ENCODE measurements around the gene TCHHL1. TPM values are rescaled to one million over a fixed set of nuclear protein-coding genes. Genes with fewer than 3 reads are reported as not detected.
"Not testable (repeated sequence)": the region's sequence is repeated elsewhere in the genome, so short reads cannot be mapped to it uniquely, and the experiment has no call there.

Gene TCHHL1
- total and polyA plus RNA-seq, 7 donors, result not detected

DNA sequence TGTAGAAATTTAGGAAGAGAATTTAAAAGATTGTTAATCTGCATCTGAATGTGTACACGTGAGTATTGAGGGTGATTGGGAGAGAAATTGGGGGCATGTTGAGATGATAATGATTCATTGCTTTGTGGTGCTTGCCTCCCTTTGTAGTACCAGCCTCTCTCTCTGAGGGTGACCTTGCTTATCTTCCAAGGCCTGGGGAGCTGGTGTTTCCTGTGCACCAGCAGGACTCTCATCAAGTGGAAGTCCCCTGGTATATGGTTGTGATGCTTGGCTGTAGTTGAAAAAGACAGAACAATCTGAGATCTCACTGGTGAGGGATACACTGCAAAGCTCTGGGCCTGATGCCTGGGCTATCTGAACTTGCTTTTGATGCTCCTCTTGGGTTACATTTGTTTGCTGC, 4.0 kb downstream of the TCHHL1 start:
- DNase-seq (no peak), ATAC-seq (no peak)
- no peak for TF ChIP-seq CTCF (IDR thresholded peaks at IDR 0.05)
- Histone ChIP-seq H3K4me1 (no peaks in the 10 kb centered on the region), H3K36me3 (ENCODE audit: insufficient read depth in 1 of 2, low read depth in 1 of 2) (no peaks in the 10 kb centered on the region), H3K9me3 (no peaks in the 10 kb centered on the region), H3K4me3 (no peak overlapping the region), H3K27me3 (ENCODE audit: insufficient read depth in 3 of 3, low read length in 2 of 3) (peaks cover 0 to 10% (median 7%) of the 10 kb centered on the region in 3 donors), H3K27ac (no peak overlapping the region)
- intact Hi-C loops (cut with DNase I), result no loop called here
- WGBS, 3 donors, result 25 to 31% (median 27%) methylated on average over 1 of the region's 1 CpG

DNA sequence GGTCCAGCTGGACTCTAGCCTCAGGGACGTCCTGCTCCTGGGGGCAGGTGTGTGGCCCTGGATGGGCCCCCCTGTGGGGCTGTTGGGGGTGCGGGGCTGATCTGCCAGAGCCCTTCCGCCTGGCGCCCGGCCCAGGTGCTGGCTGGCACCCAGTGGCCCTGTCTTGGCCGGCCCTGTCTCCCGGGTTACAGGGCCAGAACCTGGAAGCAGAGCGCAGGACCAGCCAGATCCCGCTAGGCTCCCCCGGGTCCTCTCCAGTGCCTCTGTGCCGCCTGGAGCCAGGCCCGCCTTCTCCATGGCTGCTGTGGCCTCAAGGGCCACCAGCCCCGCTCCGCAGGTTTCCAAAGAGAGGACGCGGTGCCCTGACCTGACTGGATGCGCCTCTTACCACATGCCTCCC, 7.8 kb downstream of the TCHHL1 start:
- H3K27ac ChIP-seq; H3K9me3 ChIP-seq; DNase-seq; H3K4me1 ChIP-seq; ATAC-seq; H3K36me3 ChIP-seq (ENCODE audit: insufficient read depth in 1 of 2, low read depth in 1 of 2); H3K27me3 ChIP-seq (ENCODE audit: insufficient read depth in 3 of 3, low read length in 2 of 3); intact Hi-C loops (cut with DNase I); H3K4me3 ChIP-seq: not testable (repeated sequence)
- WGBS, 3 donors, result 85 to 91% (median 91%) methylated on average over 9 to 17 of the region's 17 CpGs

GRCh38 chr1:152080494-152080893, 8.4 kb downstream of the TCHHL1 start:
- H3K36me3 ChIP-seq (ENCODE audit: insufficient read depth in 1 of 2, low read depth in 1 of 2); H3K27ac ChIP-seq; H3K27me3 ChIP-seq (ENCODE audit: insufficient read depth in 3 of 3, low read length in 2 of 3); ATAC-seq; H3K4me1 ChIP-seq; H3K9me3 ChIP-seq; intact Hi-C loops (cut with DNase I); DNase-seq; H3K4me3 ChIP-seq: not testable (repeated sequence)
- WGBS, 3 donors, result 86 to 91% (median 90%) methylated on average over 16 to 17 of the region's 17 CpGs

GRCh38 chr1:152078831-152079441, 9.9 kb downstream of the TCHHL1 start:
- intact Hi-C loops (cut with DNase I), result no loop called here
- Histone ChIP-seq H3K4me3 (no peak overlapping the region), H3K4me1 (no peaks in the 10 kb centered on the region), H3K9me3 (no peaks in the 10 kb centered on the region), H3K27me3 (ENCODE audit: insufficient read depth in 3 of 3, low read length in 2 of 3) (peaks cover 0 to 5% (median 2%) of the 10 kb centered on the region in 3 donors), H3K27ac (no peak overlapping the region), H3K36me3 (ENCODE audit: insufficient read depth in 1 of 2, low read depth in 1 of 2) (no peaks in the 10 kb centered on the region)
- DNase-seq (no peak), ATAC-seq (no peak)
- no peak for TF ChIP-seq CTCF (IDR thresholded peaks at IDR 0.05)
- WGBS, 3 donors, result 83 to 85% (median 84%) methylated on average over 24 of the region's 24 CpGs

- Histone ChIP-seq H3K9me3 (no peaks in the 10 kb centered on the region), H3K27ac (no peak overlapping the region), H3K27me3 (ENCODE audit: insufficient read depth in 3 of 3, low read length in 2 of 3) (peaks cover 0 to 10% (median 7%) of the 10 kb centered on the region in 3 donors), H3K4me3 (no peak overlapping the region), H3K36me3 (ENCODE audit: insufficient read depth in 1 of 2, low read depth in 1 of 2) (no peaks in the 10 kb centered on the region), H3K4me1 (no peaks in the 10 kb centered on the region)
- ATAC-seq (no peak), DNase-seq (no peak)
- no peak for TF ChIP-seq CTCF (IDR thresholded peaks at IDR 0.05)
- 72 to 84% (median 81%) methylated on average over 3 of the region's 3 CpGs for WGBS, 3 donors
- intact Hi-C loops (cut with DNase I), result no loop called here
Measured at GRCh38 chr1:152072311-152072710, 16.6 kb downstream of the TCHHL1 start.

GRCh38 chr1:152071123-152071522, 17.7 kb downstream of the TCHHL1 start:
- 59 to 74% (median 60%) methylated on average over 3 of the region's 3 CpGs for WGBS, 3 donors
- Histone ChIP-seq H3K36me3 (ENCODE audit: insufficient read depth in 1 of 2, low read depth in 1 of 2) (no peaks in the 10 kb centered on the region), H3K27ac (no peak overlapping the region), H3K27me3 (ENCODE audit: insufficient read depth in 3 of 3, low read length in 2 of 3) (peaks cover 0 to 16% (median 10%) of the 10 kb centered on the region in 3 donors), H3K4me1 (no peaks in the 10 kb centered on the region), H3K4me3 (no peak overlapping the region), H3K9me3 (no peaks in the 10 kb centered on the region)
- DNase-seq, result no peak
- TF ChIP-seq CTCF (IDR thresholded peaks at IDR 0.05), result no peak
- ATAC-seq, result no peak
- intact Hi-C loops (cut with DNase I), result no loop called here
